GM18505 (cell line): ENCODE data around the gene ZNF160.
"Not testable (repeated sequence)": the region's sequence is repeated elsewhere in the genome, so short reads cannot be mapped to it uniquely, and the experiment has no call there.

Source experiments
- ATAC-seq: cut with Tn5 transposase; IDR thresholded peaks from one replicate; pipeline ENCODE4 v1.9.1; 2021; ENCODE audit not compliant: unreplicated experiment
- POLR2A ChIP-seq: IDR thresholded peaks from 4 replicates; pipeline ENCODE4 v1.6.1; 2011; ENCODE audit warnings: borderline replicate concordance; ENCODE audit not compliant: insufficient read depth, insufficient read length; ENCODE audit errors: extremely low read depth

Gene ZNF160

GRCh38 chr19:53103234-53104203 is at the start of gene ZNF160:
ZNF160 (minus strand) TSS chr19:53103422; CDS start chr19:53086276, 17,146 bp downstream.
- TF ChIP-seq POLR2A: peak; percentile 95
- peak; percentile 95 for ATAC-seq

GRCh38 chr19:53147645-53148044 is 44.4 kb upstream of the ZNF160 start:
- ATAC-seq: no peak
- no peak for TF ChIP-seq POLR2A

GRCh38 chr19:53140351-53140750 is 37.1 kb upstream of the ZNF160 start:
- no peak for TF ChIP-seq POLR2A
- no peak for ATAC-seq

DNA sequence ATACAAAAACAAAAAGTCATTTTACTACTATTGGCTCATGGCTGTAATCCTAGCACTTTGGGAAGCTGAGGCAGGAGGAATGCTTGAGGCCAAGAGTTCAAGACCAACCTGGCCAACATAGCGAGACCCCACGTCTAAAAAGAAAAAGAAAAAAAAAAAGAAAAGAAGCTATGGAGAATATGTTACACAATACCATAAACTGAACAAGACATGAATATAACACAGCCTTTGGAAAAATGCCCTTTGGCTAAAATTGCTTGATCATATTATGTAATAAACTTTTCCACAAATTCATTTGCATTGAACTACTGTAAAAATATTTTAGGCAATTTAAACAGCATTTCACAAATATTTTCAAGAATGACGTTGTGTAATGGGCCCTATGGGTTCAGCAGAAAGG is 33.2 kb upstream of the ZNF160 start:
- no peak for TF ChIP-seq POLR2A
- no peak for ATAC-seq

DNA sequence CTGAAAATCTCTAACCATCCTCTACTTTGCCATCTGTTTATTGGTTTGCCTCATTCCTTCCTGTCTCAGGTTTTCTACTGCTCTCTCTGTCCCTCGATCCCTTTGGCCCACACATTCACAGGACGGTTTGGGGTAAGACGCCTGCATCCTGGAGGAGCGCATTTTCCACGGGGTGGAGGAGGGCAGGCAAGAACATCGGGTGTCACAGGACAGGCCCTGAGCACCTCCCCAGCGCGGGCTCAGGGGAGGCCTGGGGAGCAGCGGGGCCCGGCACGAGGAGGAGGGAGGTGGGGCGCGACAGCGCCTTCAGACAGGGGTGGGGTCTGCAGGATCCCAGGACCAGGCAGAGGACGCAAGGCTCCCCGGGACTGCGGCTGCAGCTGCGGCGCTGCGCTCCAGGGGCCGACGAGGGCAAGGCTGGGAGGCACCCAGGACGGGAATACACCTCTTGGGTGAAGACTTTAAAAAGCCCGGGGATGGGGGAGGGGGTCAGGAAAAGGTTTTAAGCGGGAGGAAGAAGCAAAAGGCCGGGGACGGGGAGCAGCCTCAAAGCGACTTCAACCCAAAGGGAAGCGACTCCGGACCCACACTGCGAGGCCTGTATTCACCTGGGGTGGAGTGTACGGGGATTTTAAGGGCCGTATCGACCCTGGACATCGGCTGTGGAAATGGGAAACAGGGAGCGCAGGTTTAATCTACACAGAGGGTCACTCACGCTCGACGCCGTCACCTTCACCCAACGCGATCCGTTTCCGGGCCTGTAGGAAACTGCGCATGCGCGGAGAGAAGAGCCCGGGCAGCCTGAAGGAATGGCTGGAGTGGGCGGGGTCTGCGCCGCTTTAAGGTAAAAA is 29.1 kb upstream of the ZNF160 start, which contains the start of gene ZNF415:
ZNF415 (minus strand) TSS at position 770 of the 851 bp plus-strand sequence. CDS start 10,234 bp downstream, outside the sequence.
- ATAC-seq: no peak
- TF ChIP-seq POLR2A: no peak

GRCh38 chr19:53131727-53132126 is 28.5 kb upstream of the ZNF160 start:
- no peak for ATAC-seq
- TF ChIP-seq POLR2A: no peak

- ATAC-seq: no peak
- TF ChIP-seq POLR2A: no peak
Observed at GRCh38 chr19:53131085-53131590, 27.9 kb upstream of the ZNF160 start.

- TF ChIP-seq POLR2A: no peak
- ATAC-seq: no peak
Observed at GRCh38 chr19:53130506-53130905, 27.3 kb upstream of the ZNF160 start.

DNA sequence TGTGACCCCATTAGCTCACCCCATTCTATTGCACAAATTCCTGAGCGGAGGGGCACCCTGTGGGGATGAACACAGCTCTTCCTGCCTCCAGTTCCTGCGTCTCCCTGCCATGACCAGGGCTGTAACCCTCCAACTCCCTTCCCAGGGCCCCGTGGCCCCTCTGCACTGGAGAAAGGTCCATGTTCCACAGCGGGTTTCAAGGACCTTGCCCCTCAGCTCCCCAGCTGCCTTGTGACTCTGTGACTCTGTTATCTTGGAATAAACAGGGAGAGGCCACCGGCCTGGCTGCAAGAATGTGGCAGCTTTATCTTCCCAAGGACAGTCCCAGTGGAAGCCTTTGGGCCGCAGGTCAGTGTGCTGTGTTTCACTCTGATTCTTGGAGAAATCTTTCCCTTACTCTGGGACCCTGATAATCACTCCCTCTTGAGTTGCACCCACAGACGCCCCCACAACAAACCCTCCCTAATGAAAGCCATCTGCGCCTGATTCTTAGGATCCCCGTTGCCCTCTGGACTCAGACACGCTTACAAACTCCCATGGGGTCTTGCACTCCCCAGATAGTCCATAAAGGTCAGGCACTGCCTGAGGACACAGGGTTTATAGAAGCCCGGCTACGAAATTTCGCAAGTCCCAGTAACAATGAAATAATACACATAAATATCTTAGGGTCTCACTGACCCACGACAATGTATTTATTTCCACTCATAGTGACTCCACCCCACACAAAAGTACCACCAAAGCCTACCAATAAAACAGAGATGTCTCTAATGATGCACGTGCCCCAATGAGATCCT is 23.7 kb upstream of the ZNF160 start:
- ATAC-seq: not testable (repeated sequence)

GRCh38 chr19:53123400-53123799 is 20.2 kb upstream of the ZNF160 start:
- no peak for TF ChIP-seq POLR2A
- ATAC-seq: no peak

GRCh38 chr19:53112286-53112685 is 9.1 kb upstream of the ZNF160 start:
- ATAC-seq: no peak
- no peak for TF ChIP-seq POLR2A

- TF ChIP-seq POLR2A: no peak
- no peak for ATAC-seq
Observed at GRCh38 chr19:53109527-53109926, 6.3 kb upstream of the ZNF160 start.
